NCI-H146 treated with DMSO at 0.1 percent for 48 hours (cell line): ENCODE data around the gene TERB1.
A peak's percentile ranks its signal among the peaks of the same experiment; 100 is the strongest.
"Not testable (repeated sequence)": the region's sequence is repeated elsewhere in the genome, so short reads cannot be mapped to it uniquely, and the experiment has no call there.

Experiments
- DNase-seq: peaks from one replicate; lab custom pipeline; 2025; ENCODE audit not compliant: unreplicated experiment; lab: John Stamatoyannopoulos, UW

Gene TERB1

GRCh38 chr16:66830422-66831404, 29.3 kb upstream of the TERB1 start, which contains the start of gene NAE1:
Gene NAE1 (minus strand): TSS chr16:66830976. CDS start chr16:66830899, 77 bp downstream.
- DNase-seq = peak; percentile 52

GRCh38 chr16:66824006-66824405, 22.6 kb upstream of the TERB1 start:
- DNase-seq = no peak

- DNase-seq = no peak
These were observed 13.3 kb upstream of the TERB1 start for GRCh38 chr16:66814734-66815133.

GRCh38 chr16:66811043-66811442, 9.7 kb upstream of the TERB1 start:
- DNase-seq = no peak

GRCh38 chr16:66810391-66810790, 9.0 kb upstream of the TERB1 start:
- DNase-seq = no peak

GRCh38 chr16:66809765-66810164, 8.4 kb upstream of the TERB1 start:
- no peak for DNase-seq

GRCh38 chr16:66802159-66802558, 775 bp upstream of the TERB1 start:
- DNase-seq = no peak

GRCh38 chr16:66800856-66801255, 528 bp downstream of the TERB1 start:
- DNase-seq = no peak

- DNase-seq = no peak
These were observed 3.2 kb downstream of the TERB1 start for GRCh38 chr16:66798161-66798560.

- not testable (repeated sequence) for DNase-seq
These were observed 7.4 kb downstream of the TERB1 start for GRCh38 chr16:66793984-66794383.

- no peak for DNase-seq
These were observed 11.2 kb downstream of the TERB1 start for GRCh38 chr16:66790130-66790733.

GRCh38 chr16:66787427-66787826, 14.0 kb downstream of the TERB1 start:
- DNase-seq = no peak

GRCh38 chr16:66786551-66786950, 14.8 kb downstream of the TERB1 start:
- no peak for DNase-seq

- no peak for DNase-seq
These were observed 24.9 kb downstream of the TERB1 start for GRCh38 chr16:66776457-66776856.

GRCh38 chr16:66774981-66775380, 26.4 kb downstream of the TERB1 start:
- no peak for DNase-seq

GRCh38 chr16:66758086-66758485, 43.3 kb downstream of the TERB1 start:
- DNase-seq = no peak

GRCh38 chr16:66754819-66755218, 46.6 kb downstream of the TERB1 start:
- DNase-seq = no peak

- DNase-seq = no peak
These were observed 47.2 kb downstream of the TERB1 start for GRCh38 chr16:66754211-66754610.

GRCh38 chr16:66752958-66753357, 48.4 kb downstream of the TERB1 start:
- DNase-seq = no peak

GRCh38 chr16:66752379-66752778, 49.0 kb downstream of the TERB1 start:
- no peak for DNase-seq

- no peak for DNase-seq
These were observed 49.4 kb downstream of the TERB1 start for GRCh38 chr16:66751992-66752322.

- peak; percentile 25 for DNase-seq
These were observed 49.9 kb downstream of the TERB1 start, which contains the start of gene DYNC1LI2 for GRCh38 chr16:66751303-66751991. Gene DYNC1LI2 (minus strand): TSS chr16:66751609. CDS start chr16:66751591, 18 bp downstream.
